Kidney (tissue), 14 donors: ENCODE measurements around the gene ZBTB7C. TPM values are rescaled to one million over a fixed set of nuclear protein-coding genes. Genes with fewer than 3 reads are reported as not detected.

Experiments
- DNase-seq, 5 donors: peaks; one replicate each; pipeline ENCODE4 v3.0.0-alpha.2; 2013 to 2020
- FAIRE-seq: peaks from 2 replicates; lab custom pipeline; 2012; peaks lifted over from hg19 to GRCh38; lab: Jason Lieb, UNC
- H3K27ac ChIP-seq, 2 donors: one replicate each; pipeline ENCODE4 v1.7.0; 2013; ENCODE audit warnings: low read depth in 2 of 2, low read length in 2 of 2, inconsistent platforms in 1 of 2
- H3K27me3 ChIP-seq: one replicate; pipeline ENCODE4 v1.7.1; 2013; ENCODE audit warnings: low read length, inconsistent platforms; ENCODE audit not compliant: control insufficient read depth, insufficient read depth
- H3K36me3 ChIP-seq, 3 donors: one replicate each; pipeline versions ENCODE4 v1.7.0 to v1.7.1; 2013; ENCODE audit warnings: low read length in 3 of 3, control low read depth in 1 of 3, inconsistent platforms in 1 of 3; ENCODE audit not compliant: insufficient read depth in 3 of 3, control insufficient read depth in 2 of 3
- H3K4me1 ChIP-seq, 3 donors: one replicate each; pipeline versions ENCODE4 v1.7.0 to v1.7.1; 2013; ENCODE audit warnings: low read length in 3 of 3, inconsistent platforms in 1 of 3, low read depth in 1 of 3; ENCODE audit not compliant: control insufficient read depth in 2 of 3, insufficient read depth in 2 of 3
- H3K4me3 ChIP-seq, 3 donors: one replicate each; pipeline versions ENCODE4 v1.7.0 to v1.8.1; 2013; ENCODE audit warnings: low read length in 3 of 3, control low read depth in 1 of 3, inconsistent platforms in 1 of 3
- H3K9ac ChIP-seq, 3 donors: one replicate each; pipeline versions ENCODE4 v1.7.0 to v1.7.1; 2013; ENCODE audit warnings: low read length in 3 of 3, control low read depth in 1 of 3, inconsistent platforms in 1 of 3
- H3K9me3 ChIP-seq, 3 donors: one replicate each; pipeline versions ENCODE4 v1.7.0 to v1.7.1; 2013; ENCODE audit warnings: low read length in 3 of 3, control low read depth in 1 of 3, inconsistent platforms in 1 of 3; ENCODE audit not compliant: control insufficient read depth in 2 of 3, insufficient read depth in 1 of 3
- CTCF ChIP-seq: IDR thresholded peaks from 3 replicates; pipeline ENCODE4 v1.5.1; 2012; ENCODE audit warnings: mild to moderate bottlenecking, moderate library complexity, borderline replicate concordance; ENCODE audit not compliant: insufficient read depth; ENCODE audit errors: extremely low read depth
- intact Hi-C: fragments of 100-400 bp; cut with DNase I; formaldehyde crosslinking; loops from one replicate; pipeline ENCODE4 v1.11.1; 2022
- polyA plus RNA-seq: library from polyadenylated mRNA; stranded (reverse); fragments of 350-450 nt; fragmentation: Illumina TruSeq; extraction: RNeasy Lipid Tissue Mini Kit (QIAGEN cat#74804); gene quantifications from one replicate; pipeline ENCODE4 v1.2.3, GENCODE V29; 2014; ENCODE audit warnings: low read depth, low replicate concordance; ENCODE audit not compliant: insufficient read depth
- total RNA-seq: library from RNA; stranded (reverse); fragmentation: NEBNext Ultra II Directional; extraction: Animal tissue kit (Norgen Biotek cat#: 25700); gene quantifications from one replicate; pipeline ENCODE4 v1.2.1, GENCODE V29; 2021
- donor health status: control.
- donor health status: control.
- donor health status: control.
- donor health status: control.
- donor health status: control.
- donor health status: DM: yes; HTN: yes; CAD: no.
- donor health status: Normal renal cell carcinoma (clear cell type).

The ZBTB7C gene
- total and polyA plus RNA-seq, 2 donors from 2014 or later, result 1.8 to 13.8 TPM

GRCh38 chr18:48408111-48408726, 964 bp downstream of the ZBTB7C start:
- H3K9me3 ChIP-seq, result no peaks in the 10 kb centered on the region
- H3K36me3 ChIP-seq, result no peaks in the 10 kb centered on the region
- no peak for TF ChIP-seq CTCF
- no peak overlapping the region for H3K27ac ChIP-seq
- H3K27me3 ChIP-seq, result peaks cover 16% of the 10 kb centered on the region
- FAIRE-seq (no peak), DNase-seq (peak in 3 of 5 donors; percentile 19 to 65 (median 22))
- peaks cover 0 to 12% (median 0%) of the 10 kb centered on the region in 3 donors for H3K4me1 ChIP-seq
- H3K4me3 ChIP-seq, result peak overlapping the region; percentile 51 to 53 (median 53)
- intact Hi-C loops, result no loop called here
- peak overlapping the region in 1 of 3 donors; percentile 47 for H3K9ac ChIP-seq

GRCh38 chr18:48407358-48407757, 1.8 kb downstream of the ZBTB7C start:
- DNase-seq, result no peak
- Histone ChIP-seq H3K27ac (no peak overlapping the region), H3K4me1 (peaks cover 0 to 12% (median 0%) of the 10 kb centered on the region in 3 donors), H3K36me3 (no peaks in the 10 kb centered on the region), H3K27me3 (peaks cover 16% of the 10 kb centered on the region), H3K4me3 (peak overlapping the region in 1 of 3 donors; percentile 1), H3K9ac (no peak overlapping the region), H3K9me3 (no peaks in the 10 kb centered on the region)
- TF ChIP-seq CTCF, result no peak
- intact Hi-C loops, result no loop called here
- FAIRE-seq, result no peak

GRCh38 chr18:48405978-48406377, 3.2 kb downstream of the ZBTB7C start:
- Histone ChIP-seq H3K4me3 (no peak overlapping the region), H3K9ac (no peak overlapping the region), H3K36me3 (no peaks in the 10 kb centered on the region), H3K9me3 (no peaks in the 10 kb centered on the region), H3K27ac (no peak overlapping the region), H3K27me3 (peaks cover 8% of the 10 kb centered on the region), H3K4me1 (peaks cover 0 to 12% (median 0%) of the 10 kb centered on the region in 3 donors)
- intact Hi-C loops, result no loop called here
- DNase-seq, result peak in 4 of 5 donors; percentile 35 to 66 (median 48)
- TF ChIP-seq CTCF, result no peak
- no peak for FAIRE-seq
